ENCODE measurements around the gene ASIC5.

ASIC5 gene

GRCh38 chr4:155866177-155866576 is at the start of gene ASIC5:
Gene ASIC5, minus strand, starts transcription at chr4:155866277. Its CDS starts 51 bp downstream, at chr4:155866226.
- Histone ChIP-seq H3K79me2 (ENCODE audit: control insufficient read depth, insufficient read depth, low read length, unreplicated experiment) (no peaks in the 10 kb centered on the region), H3K4me1 (ENCODE audit: control insufficient read depth, insufficient read depth, low read length, unreplicated experiment) (no peaks in the 10 kb centered on the region), H2AFZ (ENCODE audit: low read length, unreplicated experiment) (no peak within 1 kb of the TSS), H3K36me3 (ENCODE audit: insufficient read depth, low read length) (no peaks in the 10 kb centered on the region), H3K27me3 (ENCODE audit: insufficient read depth, low read length) (no peaks in the 10 kb centered on the region), H3K4me3 (ENCODE audit: low read depth, low read length) (no peak within 1 kb of the TSS), H3K27ac (ENCODE audit: low read depth, low read length) (no peak within 1 kb of the TSS)

DNA sequence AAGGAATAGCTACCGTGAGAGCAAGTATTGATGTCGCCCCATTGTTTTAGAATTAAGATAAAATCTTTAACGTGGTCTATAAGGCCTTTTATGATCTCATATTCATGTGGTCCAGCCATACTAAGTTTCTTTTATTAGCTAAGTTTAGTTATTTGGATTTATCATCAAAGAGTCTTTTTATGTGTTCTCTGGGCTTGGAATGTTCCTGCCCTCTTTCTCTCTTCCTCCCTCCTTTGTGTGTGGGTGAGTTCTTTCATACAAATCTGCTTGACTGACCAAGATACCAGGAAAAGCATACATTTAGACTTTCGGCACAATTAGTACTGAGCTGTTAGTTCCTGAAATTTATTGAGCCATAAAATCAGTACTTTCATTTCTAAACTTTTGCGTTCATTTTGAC is 48.7 kb upstream of the ASIC5 start:
- Histone ChIP-seq H3K4me1 (ENCODE audit: control insufficient read depth, insufficient read depth, low read length, unreplicated experiment) (no peaks in the 10 kb centered on the region), H3K27ac (ENCODE audit: low read depth, low read length) (no peak overlapping the region), H3K27me3 (ENCODE audit: insufficient read depth, low read length) (no peaks in the 10 kb centered on the region), H2AFZ (ENCODE audit: low read length, unreplicated experiment) (no peak overlapping the region), H3K4me3 (ENCODE audit: low read depth, low read length) (no peak overlapping the region), H3K79me2 (ENCODE audit: control insufficient read depth, insufficient read depth, low read length, unreplicated experiment) (no peaks in the 10 kb centered on the region), H3K36me3 (ENCODE audit: insufficient read depth, low read length) (no peaks in the 10 kb centered on the region)

DNA sequence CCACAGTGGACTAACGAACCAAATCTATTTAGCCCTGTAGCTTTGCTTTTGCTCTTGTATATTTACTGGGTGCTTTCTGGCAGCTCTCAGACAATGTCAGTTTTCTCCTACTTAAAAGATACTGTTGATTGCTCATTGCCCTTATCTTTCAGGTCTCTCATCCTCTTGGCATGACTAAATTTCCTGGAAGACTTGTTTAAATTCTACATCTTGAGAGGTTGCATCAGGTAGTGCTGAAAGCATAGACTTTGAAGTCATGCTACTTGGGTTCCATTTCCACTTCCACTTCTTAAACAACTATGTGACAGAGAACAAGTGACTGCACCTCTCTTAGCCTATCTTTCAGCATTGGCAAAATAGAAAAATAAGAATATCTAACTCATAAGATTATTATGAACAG is 45.8 kb upstream of the ASIC5 start:
- H3K27me3 ChIP-seq (ENCODE audit: insufficient read depth, low read length) = no peaks in the 10 kb centered on the region
- no peak overlapping the region for H2AFZ ChIP-seq (ENCODE audit: low read length, unreplicated experiment)
- no peaks in the 10 kb centered on the region for H3K79me2 ChIP-seq (ENCODE audit: control insufficient read depth, insufficient read depth, low read length, unreplicated experiment)
- H3K27ac ChIP-seq (ENCODE audit: low read depth, low read length) = no peak overlapping the region
- H3K4me1 ChIP-seq (ENCODE audit: control insufficient read depth, insufficient read depth, low read length, unreplicated experiment) = peaks cover 18% of the 10 kb centered on the region
- no peaks in the 10 kb centered on the region for H3K36me3 ChIP-seq (ENCODE audit: insufficient read depth, low read length)
- no peak overlapping the region for H3K4me3 ChIP-seq (ENCODE audit: low read depth, low read length)

GRCh38 chr4:155909615-155910226 is 43.6 kb upstream of the ASIC5 start:
- Histone ChIP-seq H3K27ac (ENCODE audit: low read depth, low read length) (no peak overlapping the region), H3K36me3 (ENCODE audit: insufficient read depth, low read length) (no peaks in the 10 kb centered on the region), H3K4me3 (ENCODE audit: low read depth, low read length) (no peak overlapping the region), H3K79me2 (ENCODE audit: control insufficient read depth, insufficient read depth, low read length, unreplicated experiment) (no peaks in the 10 kb centered on the region), H3K4me1 (ENCODE audit: control insufficient read depth, insufficient read depth, low read length, unreplicated experiment) (peaks cover 29% of the 10 kb centered on the region), H3K27me3 (ENCODE audit: insufficient read depth, low read length) (no peaks in the 10 kb centered on the region; the same call in 1 of the 2 replicates), H2AFZ (ENCODE audit: low read length, unreplicated experiment) (no peak overlapping the region)

DNA sequence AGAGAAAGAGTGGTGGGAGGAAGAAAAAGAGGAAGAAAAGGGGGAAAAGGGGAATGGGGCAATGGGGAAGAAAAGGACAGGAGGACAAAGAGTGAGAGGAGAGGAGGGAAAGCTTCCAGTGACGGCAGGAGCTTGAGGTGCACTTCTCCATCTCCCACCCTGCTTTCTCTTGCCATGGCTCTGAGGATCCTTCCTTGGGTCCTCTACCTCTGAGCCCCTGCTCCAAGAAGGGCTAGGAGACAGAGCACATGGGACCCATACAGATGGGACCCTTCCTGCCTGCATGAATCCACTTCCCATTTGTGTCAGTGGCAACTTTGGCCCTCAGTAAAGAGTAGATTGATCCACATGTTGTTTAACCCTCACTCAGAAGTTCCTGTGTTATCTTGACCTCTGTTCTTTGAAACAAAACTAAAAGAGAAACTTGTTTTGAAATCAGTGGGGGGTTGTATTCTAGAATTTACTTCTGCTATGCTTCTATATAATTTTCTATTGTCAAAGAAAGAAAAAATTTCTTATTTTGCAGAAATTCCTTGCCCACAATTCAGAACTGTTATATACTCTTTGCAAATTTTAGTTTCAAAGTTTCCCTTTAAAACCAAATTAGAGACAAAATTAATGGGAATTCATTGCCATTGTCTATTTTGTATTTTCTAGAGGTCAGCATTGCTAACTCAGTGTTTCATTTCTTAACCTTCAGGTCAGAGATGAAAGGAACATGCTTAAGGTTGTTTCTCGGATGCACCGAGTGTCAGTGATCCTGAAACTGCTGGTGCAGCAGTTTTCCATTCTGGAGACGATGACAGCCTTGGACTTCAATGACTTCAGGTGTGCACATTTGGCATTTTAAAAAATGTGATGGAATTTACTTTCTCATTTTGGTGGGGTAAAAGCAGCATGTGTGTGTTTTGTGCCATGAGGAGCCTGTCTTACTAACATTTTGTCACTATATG is 42.4 kb upstream of the ASIC5 start:
- no peaks in the 10 kb centered on the region for H3K79me2 ChIP-seq (ENCODE audit: control insufficient read depth, insufficient read depth, low read length, unreplicated experiment)
- H3K27me3 ChIP-seq (ENCODE audit: insufficient read depth, low read length) = no peaks in the 10 kb centered on the region; the same call in 1 of the 2 replicates
- H3K4me3 ChIP-seq (ENCODE audit: low read depth, low read length) = no peak overlapping the region
- no peak overlapping the region for H3K27ac ChIP-seq (ENCODE audit: low read depth, low read length)
- peaks cover 29% of the 10 kb centered on the region for H3K4me1 ChIP-seq (ENCODE audit: control insufficient read depth, insufficient read depth, low read length, unreplicated experiment)
- no peak overlapping the region for H2AFZ ChIP-seq (ENCODE audit: low read length, unreplicated experiment)
- H3K36me3 ChIP-seq (ENCODE audit: insufficient read depth, low read length) = no peaks in the 10 kb centered on the region

- Histone ChIP-seq H2AFZ (ENCODE audit: low read length, unreplicated experiment) (no peak overlapping the region), H3K79me2 (ENCODE audit: control insufficient read depth, insufficient read depth, low read length, unreplicated experiment) (no peaks in the 10 kb centered on the region), H3K27ac (ENCODE audit: low read depth, low read length) (peak overlapping the region; percentile 100)
Observed at GRCh38 chr4:155907556-155907955, 41.5 kb upstream of the ASIC5 start.

GRCh38 chr4:155906554-155907247 is 40.6 kb upstream of the ASIC5 start:
- H3K27ac ChIP-seq (ENCODE audit: low read depth, low read length) = peak overlapping the region; percentile 100
- peak overlapping the region; percentile 77 for H2AFZ ChIP-seq (ENCODE audit: low read length, unreplicated experiment)
- H3K4me1 ChIP-seq (ENCODE audit: control insufficient read depth, insufficient read depth, low read length, unreplicated experiment) = peaks cover 29% of the 10 kb centered on the region
- no peaks in the 10 kb centered on the region; the same call in 1 of the 2 replicates for H3K27me3 ChIP-seq (ENCODE audit: insufficient read depth, low read length)
- H3K36me3 ChIP-seq (ENCODE audit: insufficient read depth, low read length) = no peaks in the 10 kb centered on the region
- peak overlapping the region; percentile 74 for H3K4me3 ChIP-seq (ENCODE audit: low read depth, low read length)
- no peaks in the 10 kb centered on the region for H3K79me2 ChIP-seq (ENCODE audit: control insufficient read depth, insufficient read depth, low read length, unreplicated experiment)

More at GRCh38 chr4:155907556-155907955, 41.5 kb upstream of the ASIC5 start:
- H3K4me3 ChIP-seq (ENCODE audit: low read depth, low read length) = peak overlapping the region; percentile 74; the same call in 1 of the 2 replicates
- no peaks in the 10 kb centered on the region; the same call in 1 of the 2 replicates for H3K27me3 ChIP-seq (ENCODE audit: insufficient read depth, low read length)
- H3K4me1 ChIP-seq (ENCODE audit: control insufficient read depth, insufficient read depth, low read length, unreplicated experiment) = peaks cover 29% of the 10 kb centered on the region
- H3K36me3 ChIP-seq (ENCODE audit: insufficient read depth, low read length) = no peaks in the 10 kb centered on the region

- Histone ChIP-seq H3K79me2 (ENCODE audit: control insufficient read depth, insufficient read depth, low read length, unreplicated experiment) (no peaks in the 10 kb centered on the region), H3K36me3 (ENCODE audit: insufficient read depth, low read length) (no peaks in the 10 kb centered on the region), H3K27ac (ENCODE audit: low read depth, low read length) (no peak overlapping the region), H2AFZ (ENCODE audit: low read length, unreplicated experiment) (no peak overlapping the region), H3K4me3 (ENCODE audit: low read depth, low read length) (no peak overlapping the region), H3K4me1 (ENCODE audit: control insufficient read depth, insufficient read depth, low read length, unreplicated experiment) (peaks cover 43% of the 10 kb centered on the region), H3K27me3 (ENCODE audit: insufficient read depth, low read length) (no peaks in the 10 kb centered on the region; the same call in 1 of the 2 replicates)
Observed at GRCh38 chr4:155904331-155904730, 38.3 kb upstream of the ASIC5 start.

- H3K27ac ChIP-seq (ENCODE audit: low read depth, low read length) = no peak within 1 kb of the TSS
- H3K36me3 ChIP-seq (ENCODE audit: insufficient read depth, low read length) = no peaks in the 10 kb centered on the region
- no peaks in the 10 kb centered on the region for H3K79me2 ChIP-seq (ENCODE audit: control insufficient read depth, insufficient read depth, low read length, unreplicated experiment)
- no peak within 1 kb of the TSS for H2AFZ ChIP-seq (ENCODE audit: low read length, unreplicated experiment)
- no peaks in the 10 kb centered on the region; the same call in 1 of the 2 replicates for H3K27me3 ChIP-seq (ENCODE audit: insufficient read depth, low read length)
- H3K4me1 ChIP-seq (ENCODE audit: control insufficient read depth, insufficient read depth, low read length, unreplicated experiment) = peaks cover 39% of the 10 kb centered on the region
- H3K4me3 ChIP-seq (ENCODE audit: low read depth, low read length) = no peak within 1 kb of the TSS
Observed at GRCh38 chr4:155903453-155903852, 37.4 kb upstream of the ASIC5 start, which contains the start of gene TDO2. Gene TDO2, plus strand, starts transcription at chr4:155903696. Its CDS starts 63 bp downstream, at chr4:155903759.

DNA sequence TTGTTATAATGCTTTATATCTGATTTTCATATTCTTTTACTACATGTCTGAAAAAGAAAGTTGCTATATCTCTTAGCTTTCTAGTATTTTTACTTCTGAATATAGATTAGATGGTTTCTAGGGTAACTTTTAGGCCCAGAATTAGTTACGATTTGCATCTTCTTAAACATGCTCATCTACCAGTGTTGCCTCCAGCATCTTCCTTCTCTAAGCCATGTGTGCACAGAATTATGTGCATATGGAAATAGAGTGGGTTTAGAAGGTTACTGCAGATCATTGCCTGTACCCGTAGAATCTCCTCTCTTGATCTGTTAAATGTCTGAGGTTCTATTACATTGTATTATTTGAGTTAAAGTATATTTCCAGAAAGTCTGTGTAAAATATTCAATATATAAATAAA is 34.9 kb upstream of the ASIC5 start:
- Histone ChIP-seq H3K36me3 (ENCODE audit: insufficient read depth, low read length) (no peaks in the 10 kb centered on the region), H3K27ac (ENCODE audit: low read depth, low read length) (no peak overlapping the region; the same call in 1 of the 2 replicates), H2AFZ (ENCODE audit: low read length, unreplicated experiment) (no peak overlapping the region), H3K4me1 (ENCODE audit: control insufficient read depth, insufficient read depth, low read length, unreplicated experiment) (peaks cover 17% of the 10 kb centered on the region), H3K79me2 (ENCODE audit: control insufficient read depth, insufficient read depth, low read length, unreplicated experiment) (no peaks in the 10 kb centered on the region), H3K27me3 (ENCODE audit: insufficient read depth, low read length) (no peaks in the 10 kb centered on the region; the same call in 1 of the 2 replicates), H3K4me3 (ENCODE audit: low read depth, low read length) (no peak overlapping the region)
